Fibroblast of peridontal ligament (primary cell): ENCODE measurements around the gene NSD2.
"Not testable (repeated sequence)": the region's sequence is repeated elsewhere in the genome, so short reads cannot be mapped to it uniquely, and the experiment has no call there.

Source experiments
- DNase-seq: peaks from one replicate; pipeline ENCODE4 v3.0.0-alpha.2; 2010; ENCODE audit errors: extremely low read depth

Gene NSD2

GRCh38 chr4:1870578-1871443 is at the start of gene NSD2:
Gene NSD2 (plus strand): TSS chr4:1871393. CDS start chr4:1900655, 29,262 bp downstream.
- DNase-seq = peak; percentile 79

GRCh38 chr4:1821679-1822567 is 49.3 kb upstream of the NSD2 start:
- DNase-seq = no peak

- no peak for DNase-seq
These were observed 48.3 kb upstream of the NSD2 start for GRCh38 chr4:1822568-1823544.

- no peak for DNase-seq
These were observed 47.7 kb upstream of the NSD2 start for GRCh38 chr4:1823545-1823932.

- DNase-seq = no peak
These were observed 46.4 kb upstream of the NSD2 start for GRCh38 chr4:1824746-1825145.

GRCh38 chr4:1825326-1825725 is 45.9 kb upstream of the NSD2 start:
- no peak for DNase-seq

GRCh38 chr4:1826531-1827350 is 44.5 kb upstream of the NSD2 start:
- no peak for DNase-seq

- DNase-seq = no peak
These were observed 41.0 kb upstream of the NSD2 start for GRCh38 chr4:1830234-1830633.

- no peak for DNase-seq
These were observed 40.5 kb upstream of the NSD2 start for GRCh38 chr4:1830642-1831228.

GRCh38 chr4:1831331-1831730 is 39.9 kb upstream of the NSD2 start:
- no peak for DNase-seq

- no peak for DNase-seq
These were observed 38.5 kb upstream of the NSD2 start for GRCh38 chr4:1832690-1833089.

- no peak for DNase-seq
These were observed 37.7 kb upstream of the NSD2 start for GRCh38 chr4:1833307-1834046.

- no peak for DNase-seq
These were observed 37.0 kb upstream of the NSD2 start for GRCh38 chr4:1834047-1834775.

- not testable (repeated sequence) for DNase-seq
These were observed 35.4 kb upstream of the NSD2 start for GRCh38 chr4:1835836-1836235.

GRCh38 chr4:1836650-1837049 is 34.5 kb upstream of the NSD2 start:
- no peak for DNase-seq

GRCh38 chr4:1837069-1837468 is 34.1 kb upstream of the NSD2 start:
- DNase-seq = no peak

GRCh38 chr4:1839282-1839681 is 31.9 kb upstream of the NSD2 start:
- no peak for DNase-seq

GRCh38 chr4:1841201-1841886 is 29.8 kb upstream of the NSD2 start:
- no peak for DNase-seq
